HCT116 (cell line): ENCODE measurements around the gene RIC8A. TPM values are rescaled to one million over a fixed set of nuclear protein-coding genes. Genes with fewer than 3 reads are reported as not detected.
"Not testable (repeated sequence)": the region's sequence is repeated elsewhere in the genome, so short reads cannot be mapped to it uniquely, and the experiment has no call there.

ENCODE experiments used
- ATAC-seq: fragments of 200-7000 bp; cut with Tn5 transposase; 2 replicates; pipeline ENCODE4 v1.9.1; 2020; ENCODE audit warnings: mild to moderate bottlenecking, moderate library complexity
- BruUV-seq: library from RNA; stranded (reverse); fragments of 400-500 nt; replicated peaks from 2 replicates; lab custom pipeline; 2021; lab: Mats Ljungman, UMichigan
- CTCF ChIA-PET: fragments of 300-600 bp; sonication (Branson Sonifier 250); formaldehyde crosslinking; loops from one replicate; lab custom pipeline; 2021; ENCODE audit warnings: antibody characterized with exemption; lab: Charles Lee
- POLR2A ChIA-PET: fragments of 300-600, 350-600 bp; sonication (Branson Sonifier 250); formaldehyde crosslinking; loops from one replicate; lab custom pipeline; 2021; ENCODE audit warnings: antibody characterized with exemption; lab: Charles Lee
- RAD21 ChIA-PET, 2 experiments: fragments of 300-600 bp; sonication (Branson Sonifier 250); formaldehyde crosslinking; loops; one replicate each; lab custom pipeline; 2023; ENCODE audit warnings: low total read pairs in 2 of 2; ENCODE audit not compliant: uncharacterized antibody in 2 of 2, unreplicated experiment in 2 of 2, low non-redundant PET in 1 of 2; lab: Charles Lee
- DNase-seq: peaks from one replicate; pipeline ENCODE4 v3.0.0-alpha.2; 2010; ENCODE audit warnings: low read depth, low spot score
- H2AFZ ChIP-seq: fragments of 200-600 bp; shearing (Covaris generic), sonication (generic); 2 replicates; pipeline ENCODE4 v1.6.1; 2017; ENCODE audit warnings: low read depth, mixed run types, mixed read lengths, antibody characterized with exemption, low read length; ENCODE audit not compliant: poor library complexity, severe bottlenecking
- H3K27ac ChIP-seq: 2 replicates; pipeline ENCODE4 v1.5.1; 2012; ENCODE audit warnings: low read depth, low read length
- H3K27me3 ChIP-seq: fragments of 200-600 bp; sonication (generic); 2 replicates; pipeline ENCODE4 v1.6.1; 2016; ENCODE audit warnings: mixed run types, low read length, mixed read lengths; ENCODE audit not compliant: insufficient read depth
- H3K36me3 ChIP-seq, 2 experiments: fragments of 200-500 bp in 1 of 2; fragments of 200-600 bp in 1 of 2; sonication (Bioruptor generic) in 1 of 2; sonication (generic) in 1 of 2; 2 replicates each; pipeline versions ENCODE4 v1.5.1 to v1.6.1; 2014 to 2016; ENCODE audit warnings: low read length in 2 of 2, inconsistent platforms in 1 of 2, mixed read lengths in 1 of 2, mixed run types in 1 of 2; ENCODE audit not compliant: insufficient read depth in 2 of 2, control insufficient read depth in 1 of 2
- H3K4me1 ChIP-seq, 2 experiments: fragments of 200-600 bp in 1 of 2; sonication (generic) in 1 of 2; 2 replicates each; pipeline versions ENCODE4 v1.5.1 to v1.6.1; 2012 to 2017; ENCODE audit warnings: low read length in 2 of 2, inconsistent platforms in 1 of 2, mild to moderate bottlenecking in 1 of 2, mixed read lengths in 1 of 2, mixed run types in 1 of 2, moderate library complexity in 1 of 2; ENCODE audit not compliant: insufficient read depth in 2 of 2, control insufficient read depth in 1 of 2
- H3K4me2 ChIP-seq: fragments of 200-600 bp; sonication (generic); 2 replicates; pipeline ENCODE4 v1.6.1; 2017; ENCODE audit warnings: mixed run types, low read length, mixed read lengths
- H3K4me3 ChIP-seq, 2 experiments: fragments of 200-600 bp in 1 of 2; sonication (generic) in 1 of 2; replicated peaks in 1 of 2; 2 replicates each; pipeline ENCODE4 v1.5.1; 2011 to 2016; ENCODE audit warnings: low read length in 2 of 2, control low read depth in 1 of 2, low read depth in 1 of 2, mild to moderate bottlenecking in 1 of 2, mixed read lengths in 1 of 2, mixed run types in 1 of 2
- H3K79me2 ChIP-seq: fragments of 200-600 bp; sonication (generic); 2 replicates; pipeline ENCODE4 v1.6.1; 2017; ENCODE audit warnings: mild to moderate bottlenecking, mixed run types, low read length, moderate library complexity, mixed read lengths; ENCODE audit not compliant: insufficient read depth
- H3K9ac ChIP-seq: fragments of 200-600 bp; sonication (generic); 2 replicates; pipeline ENCODE4 v1.6.1; 2016; ENCODE audit warnings: low read length, mixed read lengths
- H3K9me2 ChIP-seq: fragments of 200-600 bp; sonication (generic), shearing (Covaris generic); 2 replicates; pipeline ENCODE4 v1.6.1; 2017; ENCODE audit warnings: mixed run types, mild to moderate bottlenecking, moderate library complexity; ENCODE audit not compliant: insufficient read depth
- H3K9me3 ChIP-seq, 2 experiments: fragments of 200-500 bp in 1 of 2; fragments of 200-600 bp in 1 of 2; sonication (Bioruptor generic) in 1 of 2; sonication (generic) in 1 of 2; 2 replicates each; pipeline ENCODE4 v1.6.1; 2014 to 2017; ENCODE audit warnings: low read length in 2 of 2, mixed read lengths in 2 of 2, inconsistent platforms in 1 of 2, low read depth in 1 of 2, mild to moderate bottlenecking in 1 of 2, mixed run types in 1 of 2, moderate library complexity in 1 of 2; ENCODE audit not compliant: control insufficient read depth in 1 of 2, insufficient read depth in 1 of 2
- H4K20me1 ChIP-seq: fragments of 200-600 bp; sonication (generic), shearing (Covaris generic); 2 replicates; pipeline ENCODE4 v1.6.1; 2017; ENCODE audit warnings: mixed run types, mild to moderate bottlenecking, moderate library complexity; ENCODE audit not compliant: insufficient read depth
- CTCF ChIP-seq, 3 experiments: fragments of 200-600 bp in 1 of 3; sonication (generic) in 1 of 3; IDR thresholded peaks in 2 of 3; conservative IDR thresholded peaks in 1 of 3; 2 replicates each; pipeline ENCODE4 v1.5.1; 2012 to 2017; ENCODE audit warnings: low read depth in 2 of 3, low read length in 2 of 3, antibody characterized with exemption in 1 of 3, borderline replicate concordance in 1 of 3, control low read depth in 1 of 3, mild to moderate bottlenecking in 1 of 3, mixed read lengths in 1 of 3, mixed run types in 1 of 3, moderate library complexity in 1 of 3; ENCODE audit not compliant: insufficient read depth in 1 of 3
- RAD21 ChIP-seq: IDR thresholded peaks from 2 replicates; pipeline ENCODE4 v1.6.1; 2012; ENCODE audit warnings: low read depth, mild to moderate bottlenecking
- intact Hi-C: fragments of 100-400 bp; cut with micrococcal nuclease; formaldehyde crosslinking; loops from 2 replicates; pipeline ENCODE4 v1.10.0; 2022
- total RNA-seq: library from RNA; stranded (reverse); gene quantifications from one replicate; pipeline ENCODE4 v1.2.1, GENCODE V29; 2021; ENCODE audit not compliant: unreplicated experiment

The RIC8A gene
- total RNA-seq, 1 experiment from 2014 or later: 75.2 TPM

DNA sequence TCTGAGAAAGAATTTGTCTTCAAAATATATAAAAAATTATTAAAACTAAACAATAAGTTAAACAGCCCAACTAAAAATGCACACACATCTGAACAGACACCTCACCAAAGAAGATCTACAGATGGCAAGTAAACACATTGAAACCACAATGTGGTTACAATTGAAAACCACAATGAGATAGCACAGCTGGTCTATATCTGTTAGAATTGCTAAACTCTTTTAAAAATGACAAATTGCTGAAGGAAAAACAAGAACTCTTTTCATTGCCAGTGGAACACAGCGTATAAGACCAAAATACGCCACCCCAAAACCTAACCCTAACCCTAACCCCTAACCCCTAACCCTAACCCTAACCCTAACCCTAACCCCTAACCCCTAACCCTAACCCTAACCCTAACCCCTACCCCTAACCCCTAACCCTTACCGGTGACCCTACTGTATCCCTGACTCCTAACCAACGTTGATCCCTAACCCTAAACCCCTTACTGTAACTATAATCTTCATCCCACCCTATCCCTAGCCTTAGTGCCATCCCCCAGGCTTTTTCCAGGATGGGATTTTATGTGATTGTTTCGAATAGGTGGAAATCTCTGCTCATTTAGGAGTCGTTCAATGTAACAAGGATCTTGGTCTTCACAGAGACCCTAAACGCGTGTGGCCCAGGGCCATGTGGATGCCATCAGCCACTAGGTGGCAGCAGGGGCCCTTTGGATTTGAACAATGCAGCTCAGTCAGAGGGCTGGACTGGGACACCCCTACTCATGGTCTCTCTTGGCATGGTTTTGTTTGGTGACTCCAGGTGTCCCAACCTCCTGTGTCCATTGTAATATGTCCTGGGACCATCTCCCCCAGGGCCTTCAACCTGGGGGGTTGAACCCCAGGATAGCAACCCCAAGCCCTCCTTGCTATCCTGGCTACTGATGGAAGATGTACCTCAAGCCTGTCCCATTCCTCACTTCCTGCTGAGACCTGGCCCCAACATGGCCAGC, 15.7 kb upstream of the RIC8A start:
- intact Hi-C loops: not testable (repeated sequence)

DNA sequence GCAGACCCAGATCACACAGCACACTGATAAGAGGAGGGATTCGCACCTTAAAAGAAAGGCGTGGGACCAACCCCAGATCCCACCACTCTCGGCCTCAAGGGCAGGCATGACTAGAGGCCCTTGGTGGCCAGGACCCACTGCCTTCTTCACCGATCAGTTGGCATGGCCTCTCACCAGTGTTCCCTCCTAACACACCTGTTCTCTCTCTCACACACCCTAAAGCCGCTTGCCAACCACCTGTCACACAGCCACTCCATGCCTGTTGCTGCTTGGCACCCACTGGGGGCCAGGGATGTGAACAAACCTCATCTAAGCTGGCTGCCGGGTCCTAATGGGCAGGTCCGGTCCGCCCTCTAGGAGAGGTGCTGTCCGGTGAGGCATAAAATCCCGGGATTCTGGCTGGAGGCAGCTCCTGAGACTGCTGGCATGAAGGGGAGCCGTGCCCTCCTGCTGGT, 14.8 kb upstream of the RIC8A start, which contains the start of gene SCGB1C1:
SCGB1C1 (plus strand) TSS at position 405 of the 455 bp plus-strand sequence; CDS start at position 427, 22 bp downstream.
- H3K4me2 ChIP-seq, BruUV-seq, H3K4me1 ChIP-seq, H3K36me3 ChIP-seq, CTCF ChIA-PET, H3K27ac ChIP-seq, POLR2A ChIA-PET, H3K27me3 ChIP-seq, H3K9me3 ChIP-seq, H4K20me1 ChIP-seq, H3K9me2 ChIP-seq, RAD21 ChIA-PET, intact Hi-C loops, H2AFZ ChIP-seq, H3K4me3 ChIP-seq, H3K79me2 ChIP-seq, ATAC-seq, H3K9ac ChIP-seq, DNase-seq: not testable (repeated sequence)

More for the DNA sequence above, 15.7 kb upstream of the RIC8A start:
- H2AFZ ChIP-seq, POLR2A ChIA-PET, H3K9me3 ChIP-seq, RAD21 ChIA-PET, H3K4me1 ChIP-seq, H3K27me3 ChIP-seq, H3K27ac ChIP-seq, H3K9me2 ChIP-seq, BruUV-seq, H3K36me3 ChIP-seq, CTCF ChIA-PET, H3K4me2 ChIP-seq, H4K20me1 ChIP-seq, H3K4me3 ChIP-seq, H3K79me2 ChIP-seq, DNase-seq, H3K9ac ChIP-seq: not testable (repeated sequence)
- TF ChIP-seq RAD21: peak; percentile 28; the same call in 1 of the 2 replicates
- TF ChIP-seq CTCF (IDR thresholded peaks at IDR 0.05 in 2 of 3, conservative IDR thresholded peaks at IDR 0.05 in 1 of 3; ENCODE audit: borderline replicate concordance in 1 of 3, insufficient read depth in 1 of 3, low read depth in 2 of 3, low read length in 2 of 3): peak; percentile 15 to 32 (median 22); a peak in 3 of 6 replicates
- ATAC-seq: peak; percentile 64

GRCh38 chr11:193481-193880, 14.0 kb upstream of the RIC8A start:
- intact Hi-C loops, H3K4me2 ChIP-seq, H3K27ac ChIP-seq, RAD21 ChIA-PET, BruUV-seq, H4K20me1 ChIP-seq, CTCF ChIA-PET, POLR2A ChIA-PET, H3K9me3 ChIP-seq, H3K4me1 ChIP-seq, H3K27me3 ChIP-seq, H3K9ac ChIP-seq, H3K9me2 ChIP-seq, H3K4me3 ChIP-seq, H3K36me3 ChIP-seq, H2AFZ ChIP-seq, DNase-seq, ATAC-seq, H3K79me2 ChIP-seq: not testable (repeated sequence)
